Smooth muscle cell (in vitro differentiated cells): ENCODE results near the gene THOC3. TPM values are rescaled to one million over a fixed set of nuclear protein-coding genes. Genes with fewer than 3 reads are reported as not detected.
"Not testable (repeated sequence)": the region's sequence is repeated elsewhere in the genome, so short reads cannot be mapped to it uniquely, and the experiment has no call there.

ENCODE experiments used
- DNase-seq: peaks from one replicate; lab custom pipeline; 2025; ENCODE audit not compliant: unreplicated experiment; lab: John Stamatoyannopoulos, UW
- H2AFZ ChIP-seq: fragments of 200-600 bp; sonication (generic); 2 replicates; pipeline ENCODE4 v1.6.0; 2016; ENCODE audit warnings: antibody characterized with exemption, low read depth, mild to moderate bottlenecking
- H3F3A ChIP-seq: fragments of 200-600 bp; sonication (generic); 2 replicates; pipeline ENCODE4 v1.6.0; 2017; ENCODE audit warnings: antibody characterized with exemption, low read depth
- H3K27ac ChIP-seq: fragments of 200-600 bp; sonication (generic); 2 replicates; pipeline ENCODE4 v1.5.1; 2016; ENCODE audit warnings: low read depth, mild to moderate bottlenecking
- H3K27me3 ChIP-seq: fragments of 200-600 bp; sonication (generic); 2 replicates; pipeline ENCODE4 v1.6.1; 2016; ENCODE audit warnings: low read depth, mild to moderate bottlenecking
- H3K36me3 ChIP-seq: fragments of 200-600 bp; sonication (generic); 2 replicates; pipeline ENCODE4 v1.5.1; 2016; ENCODE audit warnings: low read depth
- H3K4me1 ChIP-seq: fragments of 200-600 bp; sonication (generic); 2 replicates; pipeline ENCODE4 v1.5.1; 2016; ENCODE audit warnings: low read depth
- H3K4me2 ChIP-seq: fragments of 200-600 bp; sonication (generic); 2 replicates; pipeline ENCODE4 v1.6.0; 2016; ENCODE audit warnings: mild to moderate bottlenecking
- H3K4me3 ChIP-seq: fragments of 200-600 bp; sonication (generic); 2 replicates; pipeline ENCODE4 v1.5.1; 2016; ENCODE audit warnings: mild to moderate bottlenecking
- H3K79me2 ChIP-seq: fragments of 200-600 bp; sonication (generic); 2 replicates; pipeline ENCODE4 v1.6.0; 2016; ENCODE audit warnings: low read depth, mild to moderate bottlenecking
- H3K9ac ChIP-seq: fragments of 200-600 bp; sonication (generic); 2 replicates; pipeline ENCODE4 v1.6.0; 2016; ENCODE audit warnings: low read depth
- H3K9me3 ChIP-seq: fragments of 200-600 bp; sonication (generic); replicated peaks from 2 replicates; pipeline ENCODE4 v1.5.1; 2016; ENCODE audit warnings: low read depth
- H4K20me1 ChIP-seq: fragments of 200-600 bp; sonication (generic); 2 replicates; pipeline ENCODE4 v1.6.0; 2016; ENCODE audit warnings: low read depth
- WGBS: methylation state at CpG from one replicate; pipeline ENCODE4 v1.1.7; 2016; ENCODE audit warnings: low lambda C conversion rate; 5-methylcytosine and 5-hydroxymethylcytosine counted together
- polyA plus RNA-seq: library from polyadenylated mRNA; unstranded; fragments of >200 nt; fragmentation: Nextera tagmentation; extraction: Ambion mirVana; gene quantifications from 2 replicates; pipeline ENCODE4 v1.2.1, GENCODE V29; 2016
- total RNA-seq: library from RNA; depleted of rRNA; stranded (reverse); fragments of >200 nt; gene quantifications from 2 replicates; pipeline ENCODE4 v1.2.3, GENCODE V29; 2014
- TF ChIP-seq, protein P1 (sequence below): fragments of 200-600 bp; sonication (generic); IDR thresholded peaks from 2 replicates; pipeline ENCODE4 v1.5.1; 2017; ENCODE audit warnings: borderline replicate concordance, mild to moderate bottlenecking, antibody characterized with exemption; ENCODE audit not compliant: insufficient read depth, poor library complexity, severe bottlenecking

THOC3 gene
- total and polyA plus RNA-seq, 2 experiments from 2014 or later, result 72.4 to 80.4 TPM

DNA sequence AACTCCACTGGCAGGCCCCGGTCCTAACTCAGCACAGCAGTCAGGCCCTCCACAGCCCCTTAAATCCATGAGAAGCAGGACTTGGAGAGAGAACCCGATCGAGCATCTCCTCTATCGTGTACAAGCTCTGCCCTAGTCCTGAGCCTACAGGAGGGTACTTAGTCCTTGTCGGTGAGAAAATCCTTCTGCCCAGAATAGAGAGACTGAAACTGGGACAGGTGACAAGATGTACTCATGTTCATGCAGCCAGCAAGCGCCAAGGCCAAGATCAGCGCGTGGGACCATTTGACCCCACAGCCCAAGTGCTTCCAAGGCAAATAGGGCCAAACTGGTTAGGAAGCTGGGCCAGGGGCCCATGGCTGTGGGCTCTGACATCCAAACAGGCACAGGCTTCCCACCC, 15.3 kb downstream of the THOC3 start:
- 93% methylated on average over 5 of the region's 8 CpGs for WGBS
- not testable (repeated sequence) for H3K27me3 ChIP-seq, H3K4me1 ChIP-seq

DNA sequence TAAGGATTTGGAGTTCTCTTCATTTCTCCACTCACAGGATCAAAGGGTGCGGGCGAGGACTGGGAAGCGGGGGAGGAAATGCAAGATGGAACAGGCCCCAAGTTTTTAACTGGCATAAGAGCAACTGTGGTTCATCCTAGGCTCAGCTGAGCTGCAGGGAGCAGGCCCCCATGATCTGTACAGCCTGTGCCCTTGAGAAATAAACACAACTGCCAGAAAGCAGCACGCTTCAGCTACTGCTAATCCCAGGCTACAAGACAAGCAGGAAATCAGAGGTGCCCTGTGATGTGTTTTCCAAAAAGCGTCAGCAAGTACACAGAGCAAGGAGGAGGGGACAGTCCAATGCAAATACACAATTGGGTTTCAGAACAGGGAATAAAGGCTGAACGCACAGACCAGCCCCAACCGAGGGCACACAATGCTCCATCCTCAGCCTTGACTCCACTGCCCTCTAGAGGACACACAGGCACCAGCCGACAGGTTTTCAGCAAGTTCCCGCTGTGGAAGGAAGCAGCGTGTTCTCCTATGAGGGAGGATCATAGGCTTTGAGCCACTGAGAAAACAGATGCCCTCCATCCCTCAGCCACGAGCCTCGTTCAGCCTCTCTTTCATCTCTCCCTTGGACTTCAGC, 16.7 kb downstream of the THOC3 start:
- DNase-seq, result not testable (repeated sequence)

More for the DNA sequence above, 15.3 kb downstream of the THOC3 start:
- H3K4me2 ChIP-seq, H3K27ac ChIP-seq, DNase-seq, H3K36me3 ChIP-seq, H3K4me3 ChIP-seq, H2AFZ ChIP-seq, H3K9me3 ChIP-seq, H4K20me1 ChIP-seq, H3K79me2 ChIP-seq, H3K9ac ChIP-seq, H3F3A ChIP-seq: not testable (repeated sequence)

DNA sequence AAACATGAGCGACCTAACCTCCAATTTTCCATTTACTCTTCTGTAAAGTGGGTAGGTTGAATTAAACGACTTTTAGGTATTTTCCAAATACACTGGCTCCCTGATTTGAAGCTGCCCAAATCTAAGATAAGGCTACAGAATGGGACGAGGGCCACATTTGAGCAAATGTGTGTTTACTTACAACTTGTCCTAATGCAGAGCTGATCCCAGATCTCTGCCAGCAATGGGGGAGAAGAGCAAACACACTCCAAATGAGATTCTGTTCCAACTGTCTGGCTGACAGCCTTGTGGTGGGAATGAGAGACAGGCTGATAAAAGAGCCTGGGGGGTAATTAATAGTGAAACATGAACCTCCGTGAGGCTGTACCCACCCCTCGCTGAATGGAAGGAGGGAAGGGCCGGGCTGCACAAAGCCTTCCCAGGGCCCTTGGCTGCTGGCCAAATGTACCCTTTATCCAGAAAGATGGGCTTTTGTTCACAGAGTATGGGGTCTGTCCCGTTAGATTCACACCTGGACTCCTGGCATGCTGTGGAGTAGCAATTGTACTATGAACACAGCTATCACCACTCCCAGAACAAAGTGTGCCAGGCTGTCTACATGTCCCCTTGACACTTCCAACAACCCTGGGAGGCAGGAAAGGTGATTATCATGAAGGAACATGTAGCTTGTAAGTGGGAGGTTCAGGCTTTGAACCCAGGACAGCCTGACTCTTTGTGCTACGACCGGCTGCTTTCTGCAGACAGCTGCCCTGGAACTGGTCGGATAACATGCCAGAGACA, 19.6 kb downstream of the THOC3 start:
- not testable (repeated sequence) for H3K9me3 ChIP-seq, H2AFZ ChIP-seq, H3K36me3 ChIP-seq, H3K4me2 ChIP-seq, H3K79me2 ChIP-seq, H3K4me1 ChIP-seq, H3K9ac ChIP-seq, H4K20me1 ChIP-seq, H3K27ac ChIP-seq, H3K27me3 ChIP-seq, H3K4me3 ChIP-seq, DNase-seq, H3F3A ChIP-seq
- WGBS, result 96% methylated on average over 5 of the region's 10 CpGs

More for the DNA sequence above, 16.7 kb downstream of the THOC3 start:
- not testable (repeated sequence) for H4K20me1 ChIP-seq, H3K79me2 ChIP-seq, H3K4me1 ChIP-seq, H3K27ac ChIP-seq, H3K9ac ChIP-seq, H3K9me3 ChIP-seq, H3K36me3 ChIP-seq, H3K4me3 ChIP-seq, H3F3A ChIP-seq, H3K27me3 ChIP-seq, H2AFZ ChIP-seq, H3K4me2 ChIP-seq
- WGBS, result 20% methylated on average over 5 of the region's 12 CpGs
- TF ChIP-seq, protein P1, sequence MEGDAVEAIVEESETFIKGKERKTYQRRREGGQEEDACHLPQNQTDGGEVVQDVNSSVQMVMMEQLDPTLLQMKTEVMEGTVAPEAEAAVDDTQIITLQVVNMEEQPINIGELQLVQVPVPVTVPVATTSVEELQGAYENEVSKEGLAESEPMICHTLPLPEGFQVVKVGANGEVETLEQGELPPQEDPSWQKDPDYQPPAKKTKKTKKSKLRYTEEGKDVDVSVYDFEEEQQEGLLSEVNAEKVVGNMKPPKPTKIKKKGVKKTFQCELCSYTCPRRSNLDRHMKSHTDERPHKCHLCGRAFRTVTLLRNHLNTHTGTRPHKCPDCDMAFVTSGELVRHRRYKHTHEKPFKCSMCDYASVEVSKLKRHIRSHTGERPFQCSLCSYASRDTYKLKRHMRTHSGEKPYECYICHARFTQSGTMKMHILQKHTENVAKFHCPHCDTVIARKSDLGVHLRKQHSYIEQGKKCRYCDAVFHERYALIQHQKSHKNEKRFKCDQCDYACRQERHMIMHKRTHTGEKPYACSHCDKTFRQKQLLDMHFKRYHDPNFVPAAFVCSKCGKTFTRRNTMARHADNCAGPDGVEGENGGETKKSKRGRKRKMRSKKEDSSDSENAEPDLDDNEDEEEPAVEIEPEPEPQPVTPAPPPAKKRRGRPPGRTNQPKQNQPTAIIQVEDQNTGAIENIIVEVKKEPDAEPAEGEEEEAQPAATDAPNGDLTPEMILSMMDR, result peak; percentile 13

- H3K9ac ChIP-seq, H3K79me2 ChIP-seq, H3K27ac ChIP-seq, H3K4me3 ChIP-seq, H3F3A ChIP-seq, H3K9me3 ChIP-seq, H2AFZ ChIP-seq, H3K4me2 ChIP-seq, H4K20me1 ChIP-seq, H3K27me3 ChIP-seq, DNase-seq, H3K36me3 ChIP-seq, H3K4me1 ChIP-seq: not testable (repeated sequence)
- WGBS, result 90% methylated on average over 5 of the region's 7 CpGs
These were observed 24.9 kb downstream of the THOC3 start for GRCh38 chr5:175943253-175943652.

DNA sequence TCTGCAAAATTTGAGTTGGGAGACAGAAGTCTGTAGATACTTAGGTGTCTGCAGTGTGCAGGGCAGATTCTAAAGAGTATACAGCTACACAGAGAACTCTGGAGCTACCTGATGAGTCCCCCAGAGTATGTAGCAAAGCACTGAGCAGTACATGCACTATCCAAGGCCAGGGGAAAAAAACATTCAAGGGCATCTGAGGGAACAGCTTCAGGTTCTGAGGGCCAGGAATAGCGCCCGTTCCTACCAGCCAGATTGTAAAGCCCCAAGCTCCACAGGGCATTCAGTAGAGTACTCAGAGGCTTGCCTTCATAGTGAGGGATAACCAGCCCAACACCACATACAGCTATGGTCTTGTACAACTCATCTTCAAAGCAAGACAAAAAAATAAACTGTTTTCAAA, 27.5 kb downstream of the THOC3 start:
- whole genome bisulfite sequencing, result 86% methylated on average over 2 of the region's 2 CpGs

GRCh38 chr5:175938489-175938888, 29.6 kb downstream of the THOC3 start:
- not testable (repeated sequence) for H4K20me1 ChIP-seq, H3K4me3 ChIP-seq, H3K79me2 ChIP-seq, H3F3A ChIP-seq, H3K4me1 ChIP-seq, H3K36me3 ChIP-seq, H2AFZ ChIP-seq, H3K4me2 ChIP-seq, H3K27ac ChIP-seq, DNase-seq, H3K9ac ChIP-seq, H3K9me3 ChIP-seq, H3K27me3 ChIP-seq
- WGBS, result 100% methylated on average over 1 of the region's 1 CpG

More for the DNA sequence above, 27.5 kb downstream of the THOC3 start:
- DNase-seq, H2AFZ ChIP-seq, H3K27me3 ChIP-seq, H3K79me2 ChIP-seq, H3K9ac ChIP-seq, H3K4me2 ChIP-seq, H3K36me3 ChIP-seq, H3K4me1 ChIP-seq, H4K20me1 ChIP-seq, H3K4me3 ChIP-seq, H3F3A ChIP-seq, H3K27ac ChIP-seq, H3K9me3 ChIP-seq: not testable (repeated sequence)

GRCh38 chr5:175928752-175929151, 39.4 kb downstream of the THOC3 start:
- H3K36me3 ChIP-seq, result not testable (repeated sequence)

More at GRCh38 chr5:175928752-175929151, 39.4 kb downstream of the THOC3 start:
- H4K20me1 ChIP-seq, H3K79me2 ChIP-seq, H3K4me3 ChIP-seq, H3K27me3 ChIP-seq, H3K9ac ChIP-seq, H3K9me3 ChIP-seq, H3F3A ChIP-seq, H3K27ac ChIP-seq, H3K4me1 ChIP-seq, DNase-seq, H2AFZ ChIP-seq, H3K4me2 ChIP-seq: not testable (repeated sequence)
- 100% methylated on average over 1 of the region's 1 CpG for WGBS
